Activated naive CD8-positive, alpha-beta T cell treated with anti-CD3 and anti-CD28 coated beads, Interleukin-2, amount 50 U/mL, for 16 hours (primary cell): Measurements from ENCODE around the gene OSBPL7.

Source experiments
- DNase-seq: peaks from one replicate; pipeline ENCODE4 v3.0.0-alpha.2; 2020; ENCODE audit warnings: low read depth, low spot score

Gene OSBPL7

DNA sequence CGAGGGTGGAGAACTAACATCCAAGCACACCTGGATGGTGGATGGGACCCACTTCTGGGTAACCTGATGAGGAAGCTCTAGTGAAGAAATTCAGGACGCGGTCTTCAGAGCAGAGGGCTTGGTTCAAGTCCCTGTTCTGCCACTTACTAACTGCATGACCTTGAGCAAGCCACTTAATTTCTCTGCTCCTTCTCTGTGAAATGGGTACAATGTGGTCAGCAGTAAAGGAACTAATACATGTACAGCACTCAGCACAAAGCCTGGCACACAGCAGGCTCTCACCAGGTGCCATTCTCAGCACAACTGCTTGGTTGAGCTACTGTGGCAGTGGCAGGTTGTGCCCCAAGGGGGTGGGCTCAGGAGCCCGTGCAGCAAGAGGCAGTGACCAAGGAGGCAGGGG is 1.9 kb upstream of the OSBPL7 start:
- no peak for DNase-seq

DNA sequence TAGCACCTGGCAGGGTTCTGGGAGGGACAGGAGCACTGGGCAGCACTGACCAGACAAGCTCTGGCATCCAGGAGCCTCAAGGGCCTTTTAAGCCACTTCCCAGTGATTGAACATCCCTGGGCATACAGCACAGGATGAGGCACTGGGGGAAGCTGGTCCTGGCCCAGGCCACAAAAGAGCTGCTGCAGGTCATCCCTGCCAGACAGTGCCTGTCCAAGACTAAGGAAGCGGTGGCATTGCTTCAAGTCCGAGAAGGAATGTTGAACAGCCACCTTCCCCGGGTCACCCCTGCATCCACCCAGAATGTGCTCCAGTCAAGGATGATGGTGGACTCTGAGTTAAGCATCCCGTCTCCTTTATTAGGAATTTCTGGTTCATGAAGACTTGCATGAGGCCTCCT is 1.2 kb upstream of the OSBPL7 start:
- no peak for DNase-seq

DNA sequence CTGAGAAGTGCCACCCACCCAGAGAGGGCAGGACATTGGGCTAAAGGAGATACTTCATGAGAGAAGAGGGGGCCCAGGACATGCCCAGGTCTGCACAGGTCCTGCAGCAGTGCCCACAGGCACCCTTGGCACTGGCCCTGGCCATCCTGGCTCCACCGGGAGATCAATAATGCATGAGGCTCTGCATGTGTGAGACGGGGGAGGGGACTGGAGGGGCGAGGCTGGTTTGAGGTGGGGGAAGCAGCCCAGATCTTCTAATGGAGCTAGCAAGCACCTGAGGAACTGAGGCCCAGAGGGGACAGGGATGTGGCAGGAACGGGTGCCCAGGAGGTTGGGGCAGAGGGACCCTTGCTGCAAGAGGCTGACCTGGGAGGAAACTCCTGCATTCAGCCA is 567 bp downstream of the OSBPL7 start:
- no peak for DNase-seq

DNA sequence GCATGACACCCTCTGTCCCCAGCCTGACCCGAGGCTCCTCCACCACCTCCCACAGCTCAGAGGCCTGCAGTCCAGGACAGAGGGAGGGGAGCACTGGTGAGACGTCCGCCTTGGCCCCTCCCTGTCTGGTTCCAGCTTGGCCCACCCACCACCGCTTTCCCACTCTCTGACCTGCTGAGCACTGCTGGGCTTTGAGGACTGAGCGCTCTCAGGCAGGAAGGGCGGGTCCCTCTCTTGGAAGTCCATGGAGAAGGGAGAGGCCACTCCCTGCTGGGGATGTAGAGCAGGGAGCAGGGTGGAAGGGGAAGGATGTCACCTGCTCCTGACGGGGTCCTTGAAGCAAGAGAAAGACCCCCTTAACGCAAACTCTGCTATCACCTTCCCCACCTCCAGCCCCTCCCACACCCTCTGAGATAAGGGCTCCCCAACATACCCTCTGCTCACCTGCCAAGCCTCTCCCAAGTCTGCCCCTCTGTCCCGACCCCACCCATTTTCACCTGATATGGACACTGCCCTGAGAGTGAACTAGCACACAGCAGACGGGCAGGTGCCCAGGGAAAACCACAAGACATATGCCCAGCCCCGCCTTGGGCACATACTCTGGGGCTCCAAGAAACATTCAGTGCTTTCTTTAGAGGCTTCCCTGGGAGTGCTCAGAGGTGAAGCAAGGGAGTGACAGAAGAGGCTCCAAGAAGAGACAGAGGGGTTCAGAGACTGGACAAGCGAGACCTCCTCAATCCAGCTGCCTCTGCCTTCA is 1.4 kb downstream of the OSBPL7 start:
- DNase-seq = no peak

DNA sequence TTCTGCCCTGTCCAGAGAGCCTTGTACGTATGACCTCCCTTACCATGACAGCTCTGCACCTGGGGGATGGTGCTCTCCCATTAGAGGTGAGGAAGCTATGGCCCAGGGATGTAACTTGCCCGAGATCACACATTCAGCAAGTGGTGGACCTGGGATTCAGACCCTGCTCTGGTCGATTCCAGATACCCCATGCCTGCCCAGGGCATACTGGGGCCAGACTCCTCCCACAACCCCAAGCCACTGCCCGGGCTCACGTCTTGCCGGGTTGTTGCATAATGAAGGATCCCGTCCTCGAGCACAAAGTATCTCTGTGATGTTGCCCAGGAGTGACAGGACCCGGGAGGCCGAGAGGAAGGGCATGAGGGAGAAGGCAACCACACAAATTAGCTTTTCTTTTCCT is 2.1 kb downstream of the OSBPL7 start:
- no peak for DNase-seq

DNA sequence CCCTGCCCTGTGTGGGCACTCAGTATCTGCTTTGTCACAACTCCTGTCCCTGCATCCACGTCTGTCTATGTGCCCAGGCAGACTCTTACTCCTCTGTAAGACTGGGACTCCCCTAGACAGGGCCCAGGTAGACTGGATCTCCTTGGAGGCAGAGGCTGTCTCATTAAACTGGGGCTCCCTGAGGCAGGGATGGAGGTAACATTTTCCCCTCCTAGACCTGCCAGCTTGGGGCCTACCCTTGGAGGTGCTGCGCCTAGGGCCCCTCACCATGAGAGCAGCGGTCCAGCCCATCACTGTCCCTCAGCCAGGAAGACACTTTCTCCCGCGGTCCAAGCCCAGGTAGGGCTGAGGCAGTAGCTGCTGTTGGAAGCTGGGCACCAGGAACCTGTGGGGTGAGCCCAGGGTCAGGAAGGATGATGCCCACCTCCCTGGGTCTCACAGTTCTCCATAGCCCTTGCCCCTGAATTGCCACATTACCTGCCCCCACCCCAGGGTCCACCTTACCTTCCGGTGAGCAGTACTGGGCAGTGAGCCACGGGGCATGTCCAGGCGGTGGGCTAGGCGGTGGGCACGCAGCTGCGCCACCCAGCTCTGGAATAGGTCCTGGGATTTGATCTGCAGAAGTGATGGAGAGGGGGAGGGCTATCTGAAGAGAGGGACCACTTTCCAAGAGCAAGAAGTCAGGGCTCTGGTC is 3.4 kb downstream of the OSBPL7 start:
- no peak for DNase-seq

DNA sequence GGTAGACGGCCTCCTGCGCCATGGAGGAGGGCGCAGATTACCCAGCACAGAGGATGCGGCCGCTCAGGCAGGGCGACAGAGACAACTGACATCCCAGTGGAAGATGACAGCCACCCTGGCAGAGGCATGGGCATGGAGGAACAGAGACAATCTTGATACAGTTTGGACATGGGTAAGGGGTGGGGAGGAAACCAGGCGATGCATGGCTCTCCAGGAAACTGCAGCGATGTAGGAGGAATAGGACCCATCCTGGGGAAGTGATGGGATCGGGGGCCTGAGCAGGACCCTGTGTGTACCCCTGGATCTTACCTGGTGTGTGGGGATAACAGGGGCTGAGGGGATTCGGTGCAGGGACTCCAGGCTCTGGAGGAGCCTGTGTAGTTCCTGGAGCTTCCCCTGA is 4.6 kb downstream of the OSBPL7 start:
- no peak for DNase-seq

DNA sequence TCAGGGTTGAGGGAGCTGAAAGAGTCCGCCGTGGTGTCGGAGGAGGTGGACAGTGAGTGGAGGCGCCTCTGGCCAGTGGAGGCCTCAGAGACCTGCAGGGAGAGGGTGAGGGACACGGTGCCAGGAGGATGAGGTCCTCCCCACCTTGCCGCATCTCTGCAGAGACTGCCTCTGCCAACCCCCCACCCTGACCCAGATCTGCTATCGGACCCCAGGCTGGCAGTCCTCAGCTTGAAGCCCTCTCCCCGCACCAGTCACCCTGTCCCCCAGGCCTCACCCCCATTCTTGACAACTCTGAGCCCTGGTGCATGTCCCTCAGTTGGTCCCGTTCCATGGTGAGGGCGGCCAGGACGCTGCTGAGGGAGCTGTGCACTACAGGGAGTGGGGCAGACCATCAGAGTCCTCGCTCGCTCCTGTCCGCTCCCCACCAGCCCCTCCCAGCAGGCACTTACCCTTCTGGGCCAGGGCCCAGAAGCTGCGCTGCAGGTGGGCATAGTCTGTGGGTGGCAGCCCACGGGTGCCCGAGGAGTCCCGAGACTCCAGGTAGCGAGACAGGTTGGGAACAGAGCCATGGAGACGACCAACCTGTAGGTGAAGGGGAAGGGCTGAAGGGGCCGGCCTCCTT is 5.4 kb downstream of the OSBPL7 start:
- no peak for DNase-seq

DNA sequence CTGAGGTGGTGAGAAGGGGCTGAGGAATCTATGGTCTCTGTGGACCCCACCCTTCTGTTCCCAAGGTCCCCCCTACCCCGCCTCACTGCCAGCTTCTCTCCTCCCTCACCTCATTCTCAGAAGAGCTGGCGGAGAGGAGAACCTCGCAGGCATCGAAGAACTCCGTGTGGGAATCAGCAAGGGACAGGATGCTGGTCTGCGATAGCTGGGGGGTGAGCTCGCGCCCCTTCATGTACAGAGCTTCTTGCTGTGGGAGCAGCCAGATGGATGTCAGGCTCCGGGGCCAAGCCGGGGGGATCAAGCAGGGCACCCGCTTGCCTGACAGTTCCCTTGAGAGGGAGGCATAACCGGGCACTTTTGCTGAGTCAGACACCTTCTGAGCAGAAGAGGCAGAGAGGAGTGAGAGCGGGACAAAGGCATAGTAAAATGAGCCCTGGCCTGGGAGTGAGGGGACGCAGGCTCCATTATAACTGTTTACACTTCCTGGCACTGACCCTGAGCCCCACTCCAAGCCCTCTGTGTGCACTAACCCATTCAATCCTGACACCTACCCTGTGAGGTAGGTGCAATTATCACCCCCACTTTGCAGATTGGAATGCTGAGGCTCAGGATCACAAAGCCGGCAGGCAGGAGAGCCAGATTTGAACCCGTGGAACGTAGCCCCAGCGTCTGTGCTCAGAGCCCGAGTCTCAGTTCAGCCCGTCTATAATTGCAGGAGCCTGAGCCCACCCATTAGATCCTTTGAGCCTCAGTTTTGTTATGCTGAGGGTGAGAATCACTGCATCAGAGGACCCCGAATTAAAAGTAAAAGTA is 6.3 kb downstream of the OSBPL7 start:
- DNase-seq = no peak

DNA sequence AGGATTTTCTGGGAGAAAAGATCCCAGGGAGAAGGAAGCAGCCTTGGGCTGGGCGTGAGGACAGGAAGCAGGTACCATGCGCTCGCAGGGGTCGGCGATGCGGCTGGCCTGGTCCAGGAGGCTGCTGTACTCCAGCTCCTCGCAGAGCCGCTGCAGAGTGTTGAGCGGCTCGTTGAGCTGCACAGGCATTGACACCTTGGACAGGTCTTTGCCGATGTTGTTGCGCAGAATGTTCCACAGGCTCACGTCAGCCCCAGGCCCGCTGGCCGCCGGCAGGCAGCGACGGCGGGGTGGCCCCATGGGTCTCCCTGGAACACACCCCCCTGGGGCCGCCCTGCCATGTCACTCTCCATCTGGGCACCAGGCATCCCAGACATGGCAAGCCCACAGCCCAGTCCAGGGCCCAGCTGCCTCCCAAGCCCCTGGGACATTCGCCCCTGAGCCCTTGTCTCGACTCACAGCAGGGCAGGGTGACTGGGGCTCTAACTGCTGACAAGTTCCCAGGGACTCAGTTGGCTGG is 8.0 kb downstream of the OSBPL7 start:
- DNase-seq = no peak

DNA sequence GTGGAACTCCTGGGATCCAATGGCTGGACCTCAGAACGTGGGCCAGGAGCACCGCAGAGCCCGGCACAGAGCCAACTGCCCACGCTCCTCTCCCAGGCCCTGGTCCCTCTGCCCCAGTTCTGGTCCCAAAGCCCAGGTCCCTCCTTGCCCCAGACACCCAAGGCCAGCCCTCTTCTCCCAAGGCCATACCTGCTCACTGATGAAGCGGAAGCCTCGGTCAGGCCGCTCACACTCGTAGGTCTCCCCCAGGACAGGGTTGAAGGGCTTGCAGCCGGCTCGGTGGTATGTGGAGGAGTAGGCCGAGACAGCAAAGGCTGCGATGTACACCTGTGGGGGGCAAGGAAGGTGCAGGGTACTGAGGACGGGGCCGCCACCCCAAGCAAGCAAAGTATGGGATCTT is 8.5 kb downstream of the OSBPL7 start:
- no peak for DNase-seq

DNA sequence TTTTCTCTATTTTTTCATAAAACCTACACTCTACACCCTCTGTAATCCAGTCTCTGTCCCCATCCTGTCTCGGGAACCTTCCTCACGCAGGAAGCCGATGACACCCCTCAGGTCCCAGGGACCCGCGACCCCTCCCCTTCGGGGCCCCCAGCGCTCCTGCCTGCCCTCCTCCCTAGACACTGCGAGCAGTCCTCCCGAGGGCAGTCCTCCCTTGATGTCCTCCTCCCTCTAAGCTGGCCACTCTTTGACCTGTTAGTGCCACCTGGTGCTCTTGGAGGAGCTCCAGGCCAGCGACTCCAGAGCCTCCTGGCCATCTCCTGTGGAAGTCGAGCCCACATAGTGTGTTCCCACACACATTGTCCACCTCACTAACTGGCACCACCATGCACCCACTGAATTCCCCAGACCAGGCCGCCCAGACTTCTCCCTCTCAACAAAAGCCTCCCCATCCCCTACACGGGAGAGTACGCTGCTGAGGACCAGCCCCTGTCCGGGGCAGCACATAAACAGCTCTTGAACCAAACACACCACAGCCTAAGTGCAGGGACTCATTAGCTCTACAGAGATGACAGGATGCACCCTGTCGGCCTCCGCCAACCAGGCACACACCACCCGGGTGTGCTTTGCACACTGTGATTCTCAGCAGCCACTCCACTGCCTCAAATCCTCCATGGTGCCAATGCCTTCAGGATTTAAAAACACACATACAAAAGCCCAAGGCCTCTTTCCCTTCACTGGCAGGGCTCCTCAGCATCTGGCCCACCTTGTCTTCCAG is 9.3 kb downstream of the OSBPL7 start:
- no peak for DNase-seq

DNA sequence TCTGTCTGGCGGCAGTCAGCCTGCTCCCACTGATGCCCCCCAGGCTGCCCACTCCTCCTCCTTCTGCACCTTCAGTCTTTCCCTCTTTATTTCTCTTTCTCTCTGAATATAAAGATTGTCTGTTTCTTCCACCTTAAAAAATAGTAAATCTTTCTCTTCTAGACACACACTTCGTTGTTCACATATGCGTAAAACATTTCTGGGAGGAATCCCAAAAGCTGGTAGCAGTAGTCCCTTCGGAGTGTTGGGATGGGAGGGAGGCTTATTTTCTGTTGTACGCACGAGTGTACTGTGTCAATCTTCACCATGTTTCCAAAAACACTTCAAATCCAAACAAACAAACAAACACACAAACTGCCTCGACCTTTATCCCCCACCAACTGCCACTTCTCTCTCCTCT is 9.9 kb downstream of the OSBPL7 start:
- DNase-seq = no peak

DNA sequence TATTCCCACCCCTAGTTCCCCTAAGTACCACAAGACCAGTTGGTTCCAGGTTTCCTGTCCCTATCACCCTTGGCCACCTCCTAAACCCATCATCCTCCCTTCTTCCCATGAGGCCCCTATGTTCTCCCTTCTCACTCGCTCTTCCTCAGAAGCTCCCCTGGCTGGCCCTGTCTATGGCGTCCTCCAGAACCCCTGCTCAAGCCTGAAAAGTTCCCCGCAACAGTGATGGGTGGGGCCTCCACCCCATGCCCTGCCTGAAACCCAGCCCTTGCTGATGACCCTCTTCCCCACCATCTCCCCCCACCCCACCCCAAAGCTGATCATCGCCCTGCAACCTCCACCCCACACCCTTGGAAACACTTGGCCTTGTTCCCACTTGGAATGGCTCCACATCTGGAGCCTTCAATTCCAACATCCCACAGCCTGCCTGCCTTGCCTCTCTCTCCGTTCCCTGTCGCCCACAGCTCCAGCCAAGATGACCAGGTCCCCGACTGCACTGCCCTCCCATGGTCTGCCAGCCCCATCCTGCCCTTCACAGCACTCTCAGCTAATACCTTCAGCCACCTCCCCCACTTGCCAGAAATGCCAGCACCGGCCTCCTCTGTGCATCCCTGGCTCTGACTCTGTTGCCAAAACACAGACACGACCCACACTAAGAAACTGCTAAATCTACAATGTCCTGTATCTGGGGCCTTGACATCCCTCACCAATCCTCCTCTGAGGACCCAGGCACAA is 10.5 kb downstream of the OSBPL7 start:
- no peak for DNase-seq

DNA sequence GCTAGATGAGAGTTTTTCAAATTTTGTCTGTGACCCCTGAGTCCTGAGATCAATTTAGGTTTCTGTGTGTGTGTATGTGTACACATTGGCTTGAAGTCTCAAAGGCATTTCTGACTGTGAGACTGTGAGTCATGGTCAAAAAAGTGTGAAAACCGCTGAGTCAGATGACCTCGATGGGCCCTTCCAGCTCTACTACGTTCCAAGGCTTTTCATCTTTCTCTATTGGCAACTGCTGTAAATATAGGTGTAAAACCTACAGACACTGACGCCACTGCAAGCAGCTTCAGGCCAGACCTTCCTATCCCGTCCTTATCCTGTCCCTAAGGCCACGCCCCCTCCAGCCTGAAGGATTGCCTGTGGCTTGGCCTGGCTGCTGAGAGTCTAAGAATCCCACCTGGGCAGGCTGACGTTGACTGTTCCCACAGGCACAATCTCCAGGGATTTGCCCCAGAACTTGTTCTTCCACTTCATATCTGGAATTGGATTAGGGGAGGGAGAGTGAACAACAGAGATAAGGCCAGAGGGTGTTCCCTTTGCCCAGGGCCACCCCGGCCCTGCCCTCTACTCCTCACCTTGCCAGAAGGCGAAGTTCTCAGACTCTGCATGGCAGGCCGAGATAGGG is 11.3 kb downstream of the OSBPL7 start:
- no peak for DNase-seq

DNA sequence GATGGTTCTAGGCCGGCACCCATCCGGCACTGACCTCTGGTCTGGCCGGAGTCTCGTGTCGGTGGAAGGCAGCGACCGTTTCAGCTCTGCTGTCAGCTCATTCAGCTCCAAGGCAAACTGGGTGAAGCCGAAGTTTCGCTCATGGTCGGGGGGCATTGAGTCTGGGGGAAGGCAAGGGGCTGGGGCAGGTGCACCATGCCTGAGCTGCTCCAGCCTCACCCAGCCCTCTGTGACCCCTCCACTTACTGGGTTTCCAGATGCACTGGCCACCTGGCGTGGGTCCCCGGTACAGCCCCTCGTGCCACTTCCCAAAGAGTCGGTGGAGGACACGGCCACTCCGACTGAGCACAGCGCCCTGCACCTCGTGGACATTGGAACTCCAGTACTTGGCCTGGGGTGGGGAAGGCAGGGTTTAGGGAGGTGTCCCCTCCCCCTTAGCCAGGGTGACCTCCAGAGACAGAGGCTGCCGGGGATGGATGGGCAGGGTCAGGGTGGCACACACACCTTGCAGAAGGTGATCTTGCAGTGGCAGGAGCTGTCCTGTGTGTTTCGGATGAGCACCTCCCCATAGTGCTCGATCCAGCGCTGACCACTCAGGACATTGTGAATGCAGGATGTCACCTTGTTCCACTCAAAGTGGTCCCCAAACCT is 12.6 kb downstream of the OSBPL7 start:
- DNase-seq = no peak

DNA sequence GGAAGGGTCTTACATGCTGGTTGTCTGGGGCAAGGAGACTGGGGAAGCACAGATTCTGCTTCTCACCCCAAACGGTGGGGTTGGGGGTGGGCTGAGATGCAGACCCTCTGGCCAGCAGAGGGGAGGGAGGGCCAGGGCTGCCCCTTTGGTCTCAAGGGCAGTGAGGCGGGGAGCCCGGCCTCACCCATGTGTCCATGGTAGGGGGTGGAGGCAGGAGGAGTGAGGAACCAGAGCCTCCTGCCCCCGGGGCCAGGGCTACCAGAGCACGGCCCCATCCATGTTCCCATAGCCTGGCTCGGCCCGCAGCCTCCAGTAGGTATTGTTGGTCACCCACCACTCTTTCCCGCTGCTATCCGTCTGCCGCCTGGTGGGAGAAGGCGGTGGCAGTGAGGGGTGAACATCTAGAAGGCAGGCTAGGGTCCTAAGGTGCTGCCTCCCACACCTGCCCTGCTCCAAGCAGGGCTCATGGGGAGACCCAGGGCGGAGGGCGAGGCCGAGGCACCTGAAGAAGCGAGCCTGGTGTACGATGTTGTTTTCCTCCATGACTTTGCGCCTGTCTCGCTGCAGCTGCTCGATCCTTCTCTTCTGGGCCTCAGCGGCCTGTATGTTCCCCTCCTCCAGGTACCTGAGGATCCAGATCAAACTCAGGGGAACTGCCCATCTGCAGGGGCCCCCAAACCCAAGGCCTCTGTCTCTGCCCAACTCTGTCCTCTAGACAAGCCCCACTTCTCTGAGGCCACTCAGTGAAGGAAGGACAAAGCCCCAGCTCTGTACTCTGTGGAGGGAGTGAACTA is 13.4 kb downstream of the OSBPL7 start:
- no peak for DNase-seq

DNA sequence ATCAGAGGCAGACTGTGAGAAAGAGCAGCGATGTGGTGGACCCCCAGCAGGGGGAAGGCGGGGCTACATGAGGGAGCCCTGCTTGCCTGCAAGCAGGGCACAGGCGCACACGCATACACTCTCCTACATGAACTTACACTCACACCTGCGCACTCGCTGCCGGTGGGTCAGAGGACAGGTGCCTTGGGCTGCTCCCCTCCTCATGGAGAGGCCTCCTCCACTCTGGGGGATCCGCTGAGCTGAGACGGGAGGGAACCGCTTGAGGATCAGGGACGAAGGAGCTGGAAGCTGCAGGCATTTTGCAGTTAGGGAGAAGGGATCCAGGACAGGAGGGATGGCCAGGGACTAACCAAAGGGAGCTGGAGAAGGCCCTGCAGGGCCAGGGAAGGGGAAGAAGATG is 14.2 kb downstream of the OSBPL7 start:
- DNase-seq = no peak

DNA sequence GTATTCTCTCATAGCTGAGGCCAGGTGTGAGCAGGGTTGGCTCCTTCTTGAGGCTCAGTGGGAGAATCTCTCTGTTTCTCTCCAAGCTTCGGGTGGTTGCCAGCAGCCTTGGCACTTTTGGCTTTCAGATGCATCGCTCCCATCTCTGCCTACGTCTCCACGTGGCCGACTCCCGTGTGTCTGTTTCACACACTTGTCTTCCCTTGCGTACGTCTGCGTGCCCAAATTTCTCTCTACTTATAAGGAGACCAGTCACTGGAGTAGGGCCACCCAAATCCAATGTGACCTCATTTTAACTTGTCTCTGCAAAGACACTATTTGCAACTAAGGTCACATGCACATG is 14.7 kb downstream of the OSBPL7 start:
- no peak for DNase-seq
